ENCODE results near the gene HDDC2.
"Not testable (repeated sequence)": the region's sequence is repeated elsewhere in the genome, so short reads cannot be mapped to it uniquely, and the experiment has no call there.

Gene HDDC2

DNA sequence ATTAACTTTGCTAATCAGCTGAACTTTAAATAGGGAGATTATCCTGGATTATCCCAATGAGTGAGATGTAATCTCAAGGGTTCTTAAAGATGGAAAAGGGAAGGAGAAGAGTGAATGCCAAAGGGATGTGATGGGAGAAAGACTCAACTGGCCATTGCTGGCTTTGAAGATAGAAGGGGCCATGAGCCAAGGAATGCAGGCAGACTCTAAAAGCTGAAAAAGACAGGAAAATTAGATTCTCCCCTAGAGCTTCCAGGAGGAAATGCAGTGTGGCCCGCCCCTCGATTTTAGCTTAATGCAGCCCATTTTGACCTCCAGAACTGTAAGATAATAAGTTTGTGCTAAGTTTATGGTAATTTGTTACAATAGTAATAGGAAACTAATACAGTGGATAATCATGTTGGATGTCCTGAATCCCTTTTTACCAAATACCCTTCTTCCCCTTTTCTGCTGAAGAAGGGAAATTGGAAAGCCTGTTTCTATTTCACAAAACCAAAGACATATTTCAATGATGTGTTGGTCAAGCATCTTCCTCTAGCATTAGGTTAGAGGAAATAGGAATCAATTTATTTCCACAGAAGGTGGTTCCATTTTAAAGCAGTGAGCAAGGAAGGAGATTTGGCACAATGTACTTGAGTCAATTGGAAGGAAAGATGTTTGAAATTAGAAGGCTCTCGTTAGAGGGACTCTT is 3.3 kb upstream of the HDDC2 start:
- DNase-seq: no peak

DNA sequence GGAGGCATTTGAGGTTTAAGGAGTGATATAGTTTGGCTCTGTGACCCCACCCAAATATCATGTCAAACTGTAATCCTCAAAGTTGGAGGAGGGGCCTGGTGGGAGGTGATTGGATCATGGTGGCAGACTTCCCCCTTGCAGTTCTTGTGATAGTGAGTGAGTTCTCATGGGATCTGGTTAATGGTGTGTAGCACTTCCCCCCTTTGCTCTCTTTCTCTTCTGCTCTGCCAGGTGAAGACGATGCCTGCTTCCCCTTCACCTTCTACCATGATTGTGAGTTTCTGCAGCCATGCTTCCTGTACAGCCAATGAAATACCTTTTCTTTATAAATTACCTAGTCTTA is 1.7 kb upstream of the HDDC2 start:
- DNase-seq: no peak

DNA sequence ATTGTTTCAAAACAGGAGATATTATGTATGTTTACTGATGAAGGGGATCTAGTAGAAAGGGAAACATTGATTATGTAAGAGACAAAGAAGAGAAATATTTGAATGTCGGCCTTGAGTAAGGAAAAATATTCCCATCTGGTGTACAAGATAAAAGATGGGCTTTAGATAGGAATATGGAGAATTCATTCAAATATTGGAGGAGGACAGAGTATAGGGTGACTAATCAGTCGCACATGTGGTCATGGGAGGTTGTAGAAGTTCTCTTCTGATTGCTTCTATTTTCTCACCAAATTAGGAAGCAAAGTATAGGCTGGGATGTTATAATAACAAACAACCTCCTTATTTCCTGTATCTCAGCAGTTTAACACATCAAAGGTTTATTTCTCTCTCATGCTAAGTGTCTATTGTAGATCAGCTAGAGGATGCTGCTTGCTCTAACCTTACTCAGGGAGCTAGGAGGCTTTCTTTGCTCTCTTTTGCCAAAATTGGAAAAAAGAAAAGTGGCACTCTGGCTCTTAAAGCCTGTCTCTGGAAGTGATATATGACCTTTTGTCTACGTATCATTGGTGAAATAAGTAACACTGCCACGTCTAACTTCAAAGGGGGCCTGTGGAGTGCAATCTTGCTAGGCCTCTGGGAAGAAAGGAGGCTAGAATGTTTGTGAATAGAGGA is 1.2 kb upstream of the HDDC2 start:
- DNase-seq: no peak

DNA sequence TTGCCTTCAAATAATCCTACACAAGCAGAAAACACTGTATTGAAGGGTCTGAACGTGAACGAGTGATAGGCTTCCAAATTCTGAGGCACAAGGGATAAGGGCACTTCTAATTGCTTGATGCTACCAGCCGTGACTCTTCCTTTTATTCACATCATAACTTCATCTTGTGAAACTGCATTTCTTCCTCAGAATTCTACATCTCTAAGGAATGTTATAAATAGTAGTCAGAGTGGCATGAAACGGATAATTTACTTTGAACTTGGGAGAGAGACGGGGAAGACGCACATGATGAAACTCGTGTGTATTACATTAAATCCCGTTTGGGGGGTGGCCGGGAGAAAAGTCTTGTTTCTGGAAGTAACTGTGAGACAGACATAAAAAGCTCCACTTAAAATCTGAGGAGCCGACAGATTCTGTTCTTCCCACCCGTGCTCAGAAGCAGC is 754 bp downstream of the HDDC2 start:
- no peak for DNase-seq

DNA sequence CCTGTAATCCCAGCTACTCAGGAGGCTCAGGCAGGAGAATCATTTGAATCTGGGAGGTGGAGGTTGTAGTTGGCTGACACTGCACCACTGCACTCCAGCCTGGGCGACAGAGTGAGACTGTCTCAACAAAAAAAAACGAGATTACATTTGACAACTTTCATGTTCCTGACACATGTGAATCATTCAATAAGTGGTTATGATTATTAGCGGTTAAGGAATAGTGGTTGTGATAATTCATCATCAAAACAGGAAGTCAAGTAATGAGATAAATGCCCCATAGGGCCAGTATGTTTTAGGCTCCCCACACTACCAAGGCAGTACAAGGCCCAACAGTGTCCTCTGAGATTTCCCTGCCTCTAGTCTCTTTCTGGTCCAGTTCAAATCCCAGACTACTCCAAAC is 2.5 kb downstream of the HDDC2 start:
- no peak for DNase-seq

DNA sequence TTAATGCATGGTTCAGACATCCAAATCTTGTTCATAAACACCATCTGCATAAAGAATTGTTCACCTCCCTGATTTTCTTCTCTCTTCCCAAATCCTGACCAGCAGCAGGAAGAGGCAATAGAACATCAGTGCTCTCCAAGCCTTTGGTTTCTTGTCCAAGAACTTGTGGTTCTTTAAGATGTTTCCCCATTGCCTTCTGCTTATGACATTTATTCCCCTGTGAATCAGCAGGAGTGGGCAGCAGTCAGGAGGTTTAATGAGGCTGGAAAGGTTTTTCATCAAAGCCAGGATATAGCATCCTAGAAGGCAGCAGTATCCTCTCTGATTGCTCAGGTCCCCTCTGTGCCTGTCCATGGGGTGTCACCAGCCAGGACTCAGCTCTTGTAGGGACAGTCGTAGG is 5.3 kb downstream of the HDDC2 start:
- DNase-seq: no peak

DNA sequence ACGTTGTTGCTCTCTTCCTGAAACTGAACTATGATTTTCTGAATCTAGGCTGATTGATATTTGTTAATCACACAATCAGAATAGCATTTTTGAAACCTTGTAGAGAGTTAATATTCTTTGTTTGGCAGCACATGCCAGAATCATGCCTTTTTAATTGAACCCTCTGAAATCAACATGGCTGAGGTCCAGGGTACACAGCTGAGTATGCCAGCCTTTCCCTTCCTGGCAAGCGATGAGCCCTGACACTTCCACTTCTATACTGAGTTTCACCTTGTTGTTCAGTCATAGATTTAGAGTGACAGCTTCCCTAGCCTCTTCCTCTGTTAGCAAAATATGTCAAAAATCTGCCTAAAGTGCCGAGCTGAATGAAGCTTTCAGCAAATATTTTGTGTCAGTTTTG is 6.8 kb downstream of the HDDC2 start:
- DNase-seq: no peak

DNA sequence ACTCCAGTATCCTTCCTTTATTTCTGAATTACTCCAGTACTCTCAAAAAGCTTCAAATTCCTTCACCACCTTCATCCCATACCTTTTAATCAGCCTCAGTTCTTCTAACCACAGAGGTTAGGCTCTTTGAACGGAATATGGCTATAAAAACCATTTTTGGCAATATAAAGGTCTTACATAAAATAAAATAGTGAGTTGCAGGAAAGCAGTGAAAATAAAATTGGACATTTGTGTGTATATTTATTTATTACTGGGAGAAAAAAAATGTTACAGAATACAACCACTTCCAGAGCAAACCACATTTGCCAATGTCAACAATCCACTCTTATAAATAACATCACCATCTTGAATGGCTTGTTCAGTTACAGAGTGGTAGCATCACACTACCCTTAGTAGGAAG is 7.7 kb downstream of the HDDC2 start:
- DNase-seq: no peak

DNA sequence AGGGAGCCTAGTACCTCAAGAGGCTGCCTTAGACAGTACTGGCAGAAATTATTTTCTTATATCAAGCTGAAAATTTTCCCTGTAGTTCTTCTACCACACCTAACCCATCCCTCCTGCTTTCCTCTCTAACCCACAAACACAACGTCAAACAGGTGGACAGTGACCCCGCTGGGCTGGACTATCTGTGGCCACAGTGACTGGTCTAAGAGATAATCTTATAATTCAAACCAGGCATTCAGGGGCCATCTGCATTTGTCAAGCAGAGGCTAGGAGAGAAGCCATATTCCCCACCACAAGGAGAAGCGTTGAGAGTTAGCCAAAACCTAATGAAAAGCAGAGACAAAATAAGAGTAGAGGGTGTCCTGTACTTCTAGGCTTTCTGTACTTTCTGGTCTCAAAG is 8.2 kb downstream of the HDDC2 start:
- DNase-seq: no peak

DNA sequence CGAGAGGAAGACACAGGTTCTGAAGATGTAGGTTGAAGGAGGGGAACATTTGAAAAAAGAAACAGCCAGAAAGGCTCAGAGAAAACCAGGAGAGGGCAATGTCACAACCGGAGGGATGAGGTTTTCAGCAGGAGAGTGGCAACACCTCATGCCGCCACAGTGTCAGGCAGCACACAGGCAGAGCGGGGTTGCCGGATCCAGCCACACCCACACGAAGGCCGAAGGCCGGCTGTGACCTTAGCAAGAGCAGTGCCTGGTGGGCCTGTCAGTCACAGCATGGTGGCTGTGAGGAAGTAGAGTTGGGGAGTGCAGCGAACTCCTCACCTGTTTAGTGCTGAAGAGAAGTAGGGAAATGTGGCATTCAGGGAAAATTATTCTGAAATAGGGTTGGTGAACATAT is 14.0 kb downstream of the HDDC2 start:
- no peak for DNase-seq

DNA sequence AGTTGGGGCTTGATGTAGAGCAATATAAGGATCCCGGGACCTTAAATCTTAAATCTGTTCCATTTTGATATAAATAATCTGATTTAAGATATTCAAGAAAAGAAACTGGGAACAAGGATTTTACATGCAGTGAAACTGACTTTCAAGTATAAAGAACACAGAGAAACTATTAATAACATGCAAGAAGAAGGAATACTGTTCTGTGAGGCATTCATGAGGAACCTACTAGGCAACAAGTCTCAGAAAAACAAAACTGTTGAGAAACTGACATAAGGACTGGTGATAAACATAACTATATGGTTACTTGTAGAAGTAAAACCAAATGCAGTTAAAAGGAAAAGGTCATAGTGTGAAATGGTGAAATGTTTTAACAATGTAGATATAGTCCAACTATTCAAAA is 15.8 kb downstream of the HDDC2 start:
- no peak for DNase-seq

DNA sequence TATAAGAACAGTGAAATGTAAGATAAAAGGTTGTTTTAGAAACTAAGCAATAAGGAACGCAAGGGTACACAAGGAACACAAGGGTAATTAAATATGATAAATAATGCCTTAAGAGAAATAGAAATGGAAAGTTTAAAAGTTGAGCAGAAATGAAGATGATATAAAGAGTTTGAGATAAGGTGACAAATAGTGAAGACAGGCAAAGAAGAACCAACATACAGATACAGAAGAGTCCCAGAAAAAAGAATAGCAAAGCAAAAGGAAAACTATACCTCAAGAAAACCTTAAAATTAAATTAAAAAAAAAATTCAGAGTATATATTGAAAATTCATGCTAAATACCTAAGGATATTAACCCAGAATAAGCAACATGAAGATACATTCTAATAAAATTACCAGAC is 16.4 kb downstream of the HDDC2 start:
- no peak for DNase-seq

DNA sequence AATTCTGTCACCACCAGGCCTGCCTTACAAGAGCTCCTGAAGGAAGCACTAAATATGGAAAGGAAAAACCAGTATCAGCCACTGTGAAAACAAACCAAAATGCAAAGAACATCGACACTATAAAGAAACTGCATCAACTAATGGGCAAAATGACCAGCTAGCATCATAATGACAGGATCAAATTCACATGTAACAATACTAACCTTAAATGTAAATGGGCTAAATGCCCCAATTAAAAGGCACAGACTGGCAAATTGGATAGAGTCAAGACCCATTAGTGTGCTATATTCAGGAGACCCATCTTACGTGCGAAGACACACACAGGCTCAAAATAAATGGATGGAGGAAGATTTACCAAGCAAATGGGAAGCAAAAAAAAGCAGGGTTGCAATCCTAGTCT is 19.3 kb downstream of the HDDC2 start:
- DNase-seq: not testable (repeated sequence)

DNA sequence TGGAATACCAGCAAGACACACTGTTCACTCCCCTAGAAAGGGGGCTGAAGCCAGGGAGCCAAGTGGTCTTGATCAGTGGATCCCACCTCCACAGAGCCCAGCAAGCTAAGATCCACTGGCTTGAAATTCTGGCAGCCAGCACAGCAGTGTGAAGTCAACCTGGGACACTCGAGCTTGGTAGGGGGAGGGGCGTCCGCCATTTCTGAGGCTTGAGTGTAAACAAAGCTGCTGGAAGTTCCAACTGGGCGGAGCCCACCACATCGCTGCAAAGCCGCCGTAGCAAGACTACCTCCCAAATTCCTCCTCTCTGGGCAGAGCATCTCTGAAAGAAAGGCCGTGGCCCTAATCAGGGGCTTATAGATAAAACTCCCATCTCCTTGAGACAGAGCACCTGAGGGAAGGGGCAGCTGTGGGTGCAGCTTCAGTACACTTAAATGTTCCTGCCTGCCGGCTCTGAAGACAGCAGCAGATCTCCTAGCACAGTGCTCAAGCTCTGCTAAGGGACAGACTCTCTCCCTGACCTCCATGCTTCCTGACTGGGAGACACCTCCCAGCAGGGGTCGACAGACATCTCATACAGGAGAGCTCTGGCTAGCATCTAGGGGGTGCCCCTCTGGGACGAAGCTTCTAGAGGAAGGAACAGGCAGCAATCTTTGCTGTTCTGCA is 21.3 kb downstream of the HDDC2 start:
- DNase-seq: not testable (repeated sequence)

DNA sequence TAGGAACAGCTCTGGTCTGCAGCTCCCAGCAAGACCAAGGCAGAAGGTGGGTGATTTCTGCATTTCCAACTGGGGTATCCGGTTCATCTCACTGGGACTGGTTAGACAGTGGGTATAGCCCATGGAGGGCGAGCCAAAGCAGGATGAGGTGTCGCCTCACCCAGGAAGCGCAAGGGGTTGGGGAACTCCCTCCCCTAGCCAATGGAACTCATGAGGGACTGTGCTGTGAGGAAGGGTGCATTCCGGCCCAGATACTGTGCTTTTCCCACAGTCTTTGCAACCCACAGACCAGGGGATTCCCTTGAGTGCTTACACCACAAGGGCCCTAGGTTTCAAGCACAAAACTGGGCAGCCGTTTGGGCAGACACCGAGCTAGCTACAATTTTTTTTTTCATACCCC is 21.8 kb downstream of the HDDC2 start:
- no peak for DNase-seq

DNA sequence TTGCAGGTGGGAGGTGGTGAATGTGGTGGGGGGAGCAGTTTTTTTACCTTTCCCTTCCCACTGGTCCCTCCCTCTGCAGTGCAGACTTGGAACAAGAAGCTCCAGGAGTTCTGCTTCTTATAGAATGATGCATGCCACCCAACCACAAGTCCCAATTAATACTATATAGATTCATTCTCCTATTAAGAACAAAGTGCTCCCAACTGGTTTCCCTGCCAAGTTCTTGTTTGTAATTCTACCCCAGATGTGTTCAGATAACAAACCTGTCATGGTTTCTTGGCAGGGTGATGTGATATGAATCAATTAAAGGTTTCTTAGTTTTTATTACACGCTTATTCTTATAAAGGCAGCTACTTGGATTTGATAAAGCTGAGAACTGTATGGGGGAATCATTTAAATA is 23.9 kb downstream of the HDDC2 start:
- no peak for DNase-seq

DNA sequence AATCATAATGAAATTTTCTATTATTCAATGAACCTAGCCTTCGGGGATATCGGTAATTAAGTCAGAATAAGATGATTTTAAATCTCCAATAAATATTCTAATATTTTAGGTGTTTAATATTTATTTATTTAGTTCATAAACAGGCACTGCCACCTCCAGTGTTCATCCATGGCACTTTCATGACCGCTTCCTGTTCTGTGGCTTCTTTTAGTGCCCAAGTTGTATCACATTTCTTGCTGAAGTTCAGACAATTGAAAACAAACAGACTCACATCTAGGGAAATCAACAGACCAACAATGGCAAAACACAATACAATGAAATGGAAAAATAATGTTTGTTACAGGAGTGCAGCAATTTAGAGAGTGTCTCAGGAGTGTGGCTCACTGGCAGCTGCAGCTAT is 26.0 kb downstream of the HDDC2 start:
- no peak for DNase-seq

DNA sequence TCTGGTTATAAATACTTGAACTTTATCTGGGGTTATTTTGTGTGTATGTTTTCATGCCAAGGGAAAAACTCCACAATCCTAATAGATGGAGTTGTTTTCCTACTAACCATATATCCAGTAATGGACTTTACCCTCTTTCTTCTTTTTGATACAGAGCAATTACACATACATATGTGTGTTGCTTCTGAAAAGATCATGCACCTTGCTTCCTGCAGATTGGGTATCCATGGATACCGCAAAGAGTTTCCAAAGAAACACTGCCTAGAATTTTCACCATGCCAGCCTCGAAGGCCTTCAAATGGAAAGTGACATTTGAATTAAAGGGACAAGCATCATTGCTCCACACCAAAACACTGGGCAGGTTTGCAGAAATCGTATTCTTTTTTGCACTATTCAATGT is 26.8 kb downstream of the HDDC2 start:
- DNase-seq: no peak

DNA sequence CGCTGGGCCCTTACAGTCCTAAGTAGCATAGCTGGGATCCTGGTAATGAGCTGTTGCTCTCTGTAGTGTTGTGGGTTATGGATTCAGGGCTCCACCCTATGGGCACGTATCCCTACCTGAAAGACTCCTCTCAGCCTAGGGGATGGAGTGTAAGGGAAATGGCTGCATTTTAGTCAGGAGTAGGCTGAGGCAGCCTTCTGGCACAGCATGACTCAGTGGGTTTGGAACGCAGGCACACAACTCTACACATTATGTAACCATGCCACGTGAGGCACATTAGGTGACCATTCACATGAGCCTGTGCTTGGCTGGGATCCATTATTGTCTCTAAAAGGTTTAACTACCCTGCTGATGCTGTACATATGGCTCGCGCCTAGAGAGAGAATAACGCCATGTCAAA is 27.8 kb downstream of the HDDC2 start:
- no peak for DNase-seq

DNA sequence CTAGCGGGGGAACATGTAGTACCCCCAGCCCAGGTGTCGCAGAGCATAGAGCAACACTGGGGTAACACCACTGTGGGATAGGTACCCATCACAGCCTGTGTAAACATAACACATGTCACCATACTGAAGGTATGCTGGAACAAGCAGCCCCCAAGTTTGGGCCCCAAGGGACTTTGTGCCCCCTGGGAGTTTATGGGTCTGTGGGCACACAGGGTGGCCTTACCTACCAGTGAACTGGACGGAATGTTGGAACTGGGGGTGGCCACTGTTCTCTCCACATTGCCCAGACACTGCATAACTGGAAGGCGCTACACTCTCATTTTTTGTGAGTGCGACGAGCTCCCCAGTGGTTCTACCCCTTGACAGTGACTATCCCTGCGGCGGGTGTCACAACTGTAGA is 28.5 kb downstream of the HDDC2 start:
- DNase-seq: no peak

DNA sequence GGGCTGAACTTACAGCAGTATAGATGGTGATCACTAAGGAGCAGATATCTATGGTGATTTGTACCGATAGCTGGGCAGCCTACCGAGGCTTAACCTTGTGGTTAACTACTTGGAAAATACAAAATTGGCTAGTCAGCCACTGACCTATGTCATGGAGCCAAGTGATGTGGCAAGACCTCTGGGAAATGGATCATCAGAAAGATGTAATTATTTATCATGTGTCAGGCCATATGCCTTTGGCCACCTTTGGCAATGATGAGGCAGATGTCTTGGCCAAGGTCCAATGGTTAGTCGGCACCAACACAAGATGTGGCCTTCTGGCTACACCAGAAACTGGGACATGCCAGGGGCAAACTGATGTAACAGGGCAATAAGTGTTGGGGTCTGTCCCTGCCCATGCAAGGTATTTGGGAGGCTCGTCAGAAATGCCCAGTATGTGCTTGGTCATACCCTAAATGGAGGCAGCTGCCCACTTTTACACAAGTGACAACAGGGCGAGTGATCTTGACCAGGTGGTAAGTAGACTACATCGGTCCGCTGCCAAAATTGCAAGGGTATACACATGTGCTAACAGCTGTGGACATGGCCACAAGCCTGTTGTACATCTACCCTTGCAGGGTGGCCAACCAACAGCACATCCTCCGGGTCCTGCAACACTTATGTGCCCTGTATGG is 30.1 kb downstream of the HDDC2 start:
- DNase-seq: no peak

DNA sequence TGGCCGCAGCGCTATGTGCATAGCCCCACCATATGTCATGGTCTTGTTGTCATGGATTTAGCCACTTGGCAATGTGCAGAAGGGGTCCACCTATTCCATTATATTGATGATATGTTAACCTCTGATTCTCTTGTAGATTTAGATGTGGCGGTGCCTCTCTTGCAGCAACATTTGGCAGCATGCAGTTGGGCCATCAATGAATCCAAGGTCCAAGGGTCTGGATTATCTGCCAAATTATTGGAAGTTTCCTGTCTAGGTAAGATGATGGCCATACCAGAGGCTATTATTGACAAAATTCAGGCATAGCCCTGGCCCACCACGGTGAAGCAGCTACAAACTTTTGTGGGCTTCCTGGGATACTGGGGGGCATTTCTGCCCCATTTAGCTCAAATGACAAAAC is 31.4 kb downstream of the HDDC2 start:
- DNase-seq: no peak

DNA sequence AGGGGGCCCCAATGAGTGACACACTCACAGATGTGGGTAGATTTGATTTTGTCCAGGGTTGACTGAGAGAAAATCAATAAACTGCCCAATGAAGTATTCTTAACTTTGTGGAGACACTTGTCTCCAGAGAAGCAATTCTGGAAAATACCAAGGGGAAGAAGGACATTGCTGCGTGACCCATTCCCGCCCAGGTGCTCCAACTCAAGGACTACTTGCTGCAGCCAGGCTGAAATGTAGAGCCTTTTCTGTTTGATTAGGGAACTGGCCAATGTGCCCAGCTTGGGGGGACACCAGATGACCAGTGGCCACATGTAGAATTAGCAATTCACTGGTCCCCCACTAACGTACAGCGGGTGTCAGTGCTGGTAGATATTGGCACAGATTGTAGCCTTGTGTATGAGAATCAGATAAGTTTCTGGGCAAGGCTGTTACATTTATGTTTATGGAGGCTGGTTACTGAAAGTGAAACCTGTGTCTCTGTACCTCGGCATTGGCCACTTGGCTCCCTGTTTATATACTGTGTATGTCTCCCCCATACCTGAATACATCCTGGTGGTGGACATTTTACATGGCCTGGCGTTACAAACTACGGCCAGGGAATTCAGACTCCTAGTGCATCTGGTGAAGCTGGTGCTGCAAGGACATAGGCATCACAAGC is 32.3 kb downstream of the HDDC2 start:
- no peak for DNase-seq

DNA sequence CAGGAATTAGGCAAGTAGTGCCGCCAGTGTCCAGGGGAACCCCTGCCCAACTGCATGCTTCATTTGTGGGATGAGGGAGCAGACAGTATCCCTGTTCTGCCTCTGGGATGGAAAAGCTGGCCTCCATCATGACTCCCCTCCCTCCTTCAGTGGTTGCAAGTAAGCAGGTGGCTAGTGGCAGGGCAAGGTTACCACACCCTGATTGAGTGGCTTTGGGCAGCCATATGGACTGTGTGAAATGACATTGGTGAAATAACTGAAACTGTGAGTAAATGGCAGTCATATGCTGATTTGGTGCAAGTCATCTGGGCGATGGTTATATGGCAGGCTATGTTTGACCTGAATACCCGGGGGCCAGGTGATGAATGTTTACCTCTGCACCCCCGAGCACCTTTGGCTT is 33.0 kb downstream of the HDDC2 start:
- no peak for DNase-seq

All from activated naive CD4-positive, alpha-beta T cell treated with anti-CD3 and anti-CD28 coated beads, Interleukin-2, amount 50 U/mL, for 16 hours (primary cell).